OCI-LY7 (cell line): ENCODE results near the gene LRRC59. TPM values are rescaled to one million over a fixed set of nuclear protein-coding genes. Genes with fewer than 3 reads are reported as not detected.

Experiments used
- BruUV-seq: library from RNA; stranded (reverse); fragments of 400-500 nt; replicated peaks from 2 replicates; lab custom pipeline; 2021; lab: Mats Ljungman, UMichigan
- CTCF ChIA-PET: fragments of 300-600 bp; sonication (Branson Sonifier 250); formaldehyde crosslinking; loops from one replicate; lab custom pipeline; 2022; ENCODE audit warnings: antibody characterized with exemption; ENCODE audit not compliant: unreplicated experiment; lab: Charles Lee
- POLR2A ChIA-PET: fragments of 300-600 bp; sonication (Branson Sonifier 250); formaldehyde crosslinking; loops from one replicate; lab custom pipeline; 2022; ENCODE audit warnings: antibody characterized with exemption; lab: Charles Lee
- DNase-seq: peaks from one replicate; pipeline ENCODE4 v3.0.0-alpha.2; 2015; ENCODE audit warnings: low spot score
- H2AFZ ChIP-seq: fragments of 200-600 bp; sonication (generic), shearing (Covaris generic); 2 replicates; pipeline ENCODE4 v1.6.1; 2014; ENCODE audit warnings: mild to moderate bottlenecking, antibody characterized with exemption, low read length, moderate library complexity
- H3K27ac ChIP-seq: fragments of 200-600 bp; sonication (generic); 2 replicates; pipeline ENCODE4 v1.5.1; 2014; ENCODE audit warnings: mixed run types, low read depth, mild to moderate bottlenecking, moderate library complexity, low read length, inconsistent platforms; ENCODE audit not compliant: poor library complexity, severe bottlenecking
- H3K36me3 ChIP-seq: fragments of 200-600 bp; sonication (generic); 2 replicates; pipeline ENCODE4 v1.6.1; 2014; ENCODE audit warnings: mild to moderate bottlenecking, antibody characterized with exemption, low read length, moderate library complexity, mixed read lengths; ENCODE audit not compliant: insufficient read depth
- H3K4me1 ChIP-seq: fragments of 200-600 bp; sonication (generic); 2 replicates; pipeline ENCODE4 v1.5.1; 2014; ENCODE audit warnings: mild to moderate bottlenecking, low read length; ENCODE audit not compliant: insufficient read depth, poor library complexity, severe bottlenecking
- H3K4me2 ChIP-seq: fragments of 200-600 bp; sonication (generic); 2 replicates; pipeline ENCODE4 v1.6.1; 2014; ENCODE audit warnings: mild to moderate bottlenecking, low read length
- H3K4me3 ChIP-seq: fragments of 200-600 bp; sonication (generic); 2 replicates; pipeline ENCODE4 v1.5.1; 2014; ENCODE audit warnings: mild to moderate bottlenecking, low read depth, low read length; ENCODE audit not compliant: poor library complexity, severe bottlenecking
- H3K79me2 ChIP-seq: fragments of 200-600 bp; sonication (generic); 2 replicates; pipeline ENCODE4 v1.6.1; 2016; ENCODE audit warnings: low read depth, mild to moderate bottlenecking, low read length, moderate library complexity, mixed read lengths; ENCODE audit not compliant: insufficient read depth
- H3K9me2 ChIP-seq: fragments of 200-600 bp; sonication (generic); 2 replicates; pipeline ENCODE4 v1.6.1; 2016; ENCODE audit warnings: mild to moderate bottlenecking, low read length, mixed read lengths; ENCODE audit not compliant: insufficient read depth
- H3K9me3 ChIP-seq: fragments of 200-600 bp; sonication (generic); 2 replicates; pipeline ENCODE4 v1.6.1; 2014; ENCODE audit warnings: mild to moderate bottlenecking, mixed run types, low read length, mixed read lengths
- H4K20me1 ChIP-seq: fragments of 200-600 bp; sonication (generic); 2 replicates; pipeline ENCODE4 v1.6.1; 2014; ENCODE audit warnings: mild to moderate bottlenecking, antibody characterized with exemption, low read length, moderate library complexity, mixed read lengths; ENCODE audit not compliant: insufficient read depth
- CTCF ChIP-seq: fragments of 200-600 bp; sonication (generic); conservative IDR thresholded peaks from 2 replicates; pipeline ENCODE4 v1.5.1; 2014; ENCODE audit warnings: mild to moderate bottlenecking, antibody characterized with exemption, low read length, moderate library complexity, mixed read lengths
- EZH2phosphoT487 ChIP-seq: fragments of 200-600 bp; sonication (generic); IDR thresholded peaks from 2 replicates; pipeline ENCODE4 v1.6.1; 2018; ENCODE audit warnings: low read depth, borderline replicate concordance, mild to moderate bottlenecking, mixed run types, antibody characterized with exemption, low read length, moderate library complexity, mixed read lengths
- intact Hi-C: fragments of 100-400 bp; cut with micrococcal nuclease; formaldehyde crosslinking; loops from one replicate; pipeline ENCODE4 v1.10.0; 2022; ENCODE audit not compliant: unreplicated experiment
- total RNA-seq, 2 experiments: library from RNA; depleted of rRNA in 1 of 2; stranded (reverse); fragments of >200 nt in 1 of 2; shearing (Covaris generic) in 1 of 2; gene quantifications; 2 replicates each; pipeline ENCODE4 v1.2.3, GENCODE V29; 2014 to 2022

LRRC59 gene
- total RNA-seq, 2 experiments from 2014 or later, result 87.4 to 125 TPM

- H3K36me3 ChIP-seq, result peaks cover 53% of the 10 kb centered on the region
These were observed 40.3 kb downstream of the LRRC59 start for GRCh38 chr17:50356892-50357510.

DNA sequence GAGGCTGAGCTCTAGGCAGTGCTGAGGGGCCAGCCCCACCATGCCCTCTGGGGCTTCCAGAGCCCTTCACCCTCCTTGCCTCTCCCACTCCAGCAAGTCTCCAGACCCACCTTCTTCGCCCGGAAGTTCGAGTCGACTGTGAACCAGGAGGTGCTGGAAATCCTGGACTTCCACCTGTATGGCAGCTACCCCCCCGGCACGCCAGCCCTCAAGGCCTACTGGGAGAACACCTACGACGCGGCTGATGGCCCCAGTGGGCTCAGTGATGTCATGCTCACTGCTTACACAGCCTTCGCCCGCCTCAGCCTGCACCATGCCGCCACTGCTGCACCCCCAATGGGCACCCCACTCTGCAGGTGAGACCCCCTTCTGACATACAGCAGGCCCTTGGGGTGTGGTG lies 40.9 kb downstream of the LRRC59 start:
- TF ChIP-seq EZH2phosphoT487 (no peak), CTCF (no peak)
- no peaks in the 10 kb centered on the region for H4K20me1 ChIP-seq
- BruUV-seq, result no TSS peak
- H3K4me1 ChIP-seq, result no peaks in the 10 kb centered on the region
- DNase-seq, result no peak
- no peak overlapping the region for H2AFZ ChIP-seq
- ChIA-PET CTCF (no interaction called here), POLR2A (no interaction called here)
- peaks cover 53% of the 10 kb centered on the region for H3K36me3 ChIP-seq
- no peak overlapping the region for H3K4me3 ChIP-seq
- H3K27ac ChIP-seq, result no peak overlapping the region
- no peak overlapping the region for H3K4me2 ChIP-seq
- H3K9me2 ChIP-seq, result no peaks in the 10 kb centered on the region
- intact Hi-C loops, result no loop called here
- no peaks in the 10 kb centered on the region for H3K9me3 ChIP-seq
- no peaks in the 10 kb centered on the region for H3K79me2 ChIP-seq

More at GRCh38 chr17:50356892-50357510, 40.3 kb downstream of the LRRC59 start:
- Histone ChIP-seq H4K20me1 (no peaks in the 10 kb centered on the region), H3K9me3 (no peaks in the 10 kb centered on the region), H3K27ac (no peak overlapping the region), H3K79me2 (no peaks in the 10 kb centered on the region), H3K4me1 (peaks cover under 1% of the 10 kb centered on the region), H3K9me2 (no peaks in the 10 kb centered on the region), H3K4me2 (no peak overlapping the region), H2AFZ (no peak overlapping the region), H3K4me3 (no peak overlapping the region)
- POLR2A ChIA-PET, result no interaction called here
- intact Hi-C loops, result no loop called here
- no TSS peak for BruUV-seq
- CTCF ChIA-PET, result no interaction called here
- no peak for TF ChIP-seq EZH2phosphoT487
- no peak for TF ChIP-seq CTCF
- DNase-seq, result no peak

- DNase-seq, result no peak
- no peak overlapping the region for H2AFZ ChIP-seq
These were observed 41.5 kb downstream of the LRRC59 start for GRCh38 chr17:50355701-50356341.

More at GRCh38 chr17:50355701-50356341, 41.5 kb downstream of the LRRC59 start:
- POLR2A ChIA-PET, result no interaction called here
- Histone ChIP-seq H3K79me2 (no peaks in the 10 kb centered on the region), H4K20me1 (no peaks in the 10 kb centered on the region), H3K36me3 (peaks cover 53% of the 10 kb centered on the region), H3K4me3 (no peak overlapping the region), H3K4me2 (no peak overlapping the region), H3K27ac (no peak overlapping the region), H3K9me2 (no peaks in the 10 kb centered on the region), H3K4me1 (no peaks in the 10 kb centered on the region), H3K9me3 (no peaks in the 10 kb centered on the region)
- no TSS peak for BruUV-seq
- TF ChIP-seq CTCF, result no peak
- TF ChIP-seq EZH2phosphoT487, result no peak
- CTCF ChIA-PET, result no interaction called here
- intact Hi-C loops, result no loop called here
